Neural cell (in vitro differentiated cells): ENCODE results near the gene VIPR1.

ENCODE experiments used
- EP300 ChIP-seq: fragments of 450-650 bp; conservative IDR thresholded peaks from 2 replicates; pipeline ENCODE4 v1.6.1; 2014; ENCODE audit warnings: antibody characterized with exemption, mild to moderate bottlenecking, moderate library complexity; ENCODE audit not compliant: poor library complexity, severe bottlenecking
- EZH2 ChIP-seq: fragments of 200-600, 300-800 bp; shearing (Covaris generic), sonication (generic); IDR thresholded peaks from 2 replicates; pipeline ENCODE4 v1.6.1; 2014; ENCODE audit warnings: antibody characterized with exemption, low read length, borderline replicate concordance, mild to moderate bottlenecking; ENCODE audit not compliant: insufficient read depth, poor library complexity, severe bottlenecking
- TF ChIP-seq, protein P1 (sequence below): fragments of 450-650 bp; IDR thresholded peaks from 2 replicates; pipeline ENCODE4 v1.5.1; 2014; ENCODE audit warnings: antibody characterized with exemption, mild to moderate bottlenecking, moderate library complexity; ENCODE audit not compliant: poor library complexity, severe bottlenecking

DNA sequence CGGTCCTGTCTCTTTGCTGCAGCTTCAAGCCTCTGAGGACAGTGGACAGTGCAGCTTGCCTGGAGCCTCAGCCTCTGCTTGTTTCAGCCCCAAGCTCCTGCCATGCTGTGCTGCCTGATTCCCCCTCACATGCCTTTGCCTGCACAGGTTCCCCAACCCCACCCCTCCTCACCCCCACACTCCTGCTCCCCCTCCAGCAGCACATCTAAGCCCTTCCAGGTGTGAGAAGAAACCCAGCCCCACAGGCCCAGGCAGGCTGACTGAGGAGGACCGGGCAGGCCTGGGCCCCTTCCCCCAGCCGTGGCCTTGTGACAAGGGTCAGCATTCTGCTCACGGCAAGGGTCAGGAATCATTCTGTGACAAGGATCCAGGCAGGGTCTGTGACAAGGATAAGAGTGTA, 22.8 kb downstream of the VIPR1 start:
- TF ChIP-seq EZH2, result no peak
- TF ChIP-seq, protein P1, sequence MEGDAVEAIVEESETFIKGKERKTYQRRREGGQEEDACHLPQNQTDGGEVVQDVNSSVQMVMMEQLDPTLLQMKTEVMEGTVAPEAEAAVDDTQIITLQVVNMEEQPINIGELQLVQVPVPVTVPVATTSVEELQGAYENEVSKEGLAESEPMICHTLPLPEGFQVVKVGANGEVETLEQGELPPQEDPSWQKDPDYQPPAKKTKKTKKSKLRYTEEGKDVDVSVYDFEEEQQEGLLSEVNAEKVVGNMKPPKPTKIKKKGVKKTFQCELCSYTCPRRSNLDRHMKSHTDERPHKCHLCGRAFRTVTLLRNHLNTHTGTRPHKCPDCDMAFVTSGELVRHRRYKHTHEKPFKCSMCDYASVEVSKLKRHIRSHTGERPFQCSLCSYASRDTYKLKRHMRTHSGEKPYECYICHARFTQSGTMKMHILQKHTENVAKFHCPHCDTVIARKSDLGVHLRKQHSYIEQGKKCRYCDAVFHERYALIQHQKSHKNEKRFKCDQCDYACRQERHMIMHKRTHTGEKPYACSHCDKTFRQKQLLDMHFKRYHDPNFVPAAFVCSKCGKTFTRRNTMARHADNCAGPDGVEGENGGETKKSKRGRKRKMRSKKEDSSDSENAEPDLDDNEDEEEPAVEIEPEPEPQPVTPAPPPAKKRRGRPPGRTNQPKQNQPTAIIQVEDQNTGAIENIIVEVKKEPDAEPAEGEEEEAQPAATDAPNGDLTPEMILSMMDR, result no peak
- TF ChIP-seq EP300, result no peak
